ENCODE data around the gene EYS. TPM values are rescaled to one million over a fixed set of nuclear protein-coding genes. Genes with fewer than 3 reads are reported as not detected.

EYS gene
- total and polyA plus RNA-seq, 3 experiments from 2014 or later, result not detected

GRCh38 chr6:64703922-64704321 lies 1003.1 kb downstream of the EYS start:
- Mint-ChIP-seq H3K4me1 (no peaks in the 10 kb centered on the region), H3K27me3 (no peaks in the 10 kb centered on the region), H3K9me3 (peaks cover 8 to 39% (median 12%) of the 10 kb centered on the region in 5 donors), H3K27ac (no peak overlapping the region), H3K36me3 (no peaks in the 10 kb centered on the region), H3K4me3 (no peak overlapping the region)
- ChIA-PET CTCF (no interaction called here), POLR2A (no interaction called here)
- H3K36me3 ChIP-seq (ENCODE audit: insufficient read depth, low read length), result no peaks in the 10 kb centered on the region
- no peak overlapping the region for H3K4me3 ChIP-seq (ENCODE audit: low read length)
- no peaks in the 10 kb centered on the region for H3K4me1 ChIP-seq (ENCODE audit: insufficient read depth, low read length)
- no peaks in the 10 kb centered on the region for H3K9me3 ChIP-seq (ENCODE audit: low read length)
- H3K27me3 ChIP-seq (ENCODE audit: insufficient read depth, low read length, poor library complexity, severe bottlenecking), result no peaks in the 10 kb centered on the region
- no peak for DNase-seq
- H3K27ac ChIP-seq (ENCODE audit: low read depth, low read length), result no peak overlapping the region

DNA sequence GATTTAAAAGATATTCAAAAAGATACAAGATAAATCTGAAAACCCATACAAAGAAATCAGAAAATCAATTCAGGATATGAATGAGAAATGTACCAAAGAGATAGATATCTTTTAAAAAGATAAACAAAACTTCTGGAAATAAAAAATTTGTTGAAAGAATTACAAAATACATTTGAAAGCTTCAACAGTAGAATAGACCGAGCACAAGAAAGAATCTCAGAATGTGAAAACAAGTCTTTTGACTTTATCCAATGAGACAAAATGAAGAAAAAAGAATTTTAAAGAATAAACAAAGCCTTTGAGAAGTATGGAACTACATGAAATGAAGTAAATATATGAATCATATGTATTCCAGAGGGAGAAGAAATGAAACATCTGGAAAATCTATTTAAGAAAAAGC lies 1011.0 kb downstream of the EYS start:
- CTCF ChIA-PET, result no interaction called here
- Histone ChIP-seq H3K27ac (ENCODE audit: low read depth, low read length) (no peak overlapping the region), H3K4me3 (ENCODE audit: low read length) (no peak overlapping the region), H3K36me3 (ENCODE audit: insufficient read depth, low read length) (no peaks in the 10 kb centered on the region), H3K27me3 (ENCODE audit: insufficient read depth, low read length, poor library complexity, severe bottlenecking) (no peaks in the 10 kb centered on the region), H3K4me1 (ENCODE audit: insufficient read depth, low read length) (no peaks in the 10 kb centered on the region), H3K9me3 (ENCODE audit: low read length) (no peaks in the 10 kb centered on the region)
- DNase-seq, result no peak
- Mint-ChIP-seq H3K4me3 (no peak overlapping the region), H3K27me3 (no peaks in the 10 kb centered on the region), H3K4me1 (no peaks in the 10 kb centered on the region), H3K27ac (no peak overlapping the region), H3K36me3 (no peaks in the 10 kb centered on the region), H3K9me3 (peaks cover 17 to 44% (median 19%) of the 10 kb centered on the region in 5 donors)
- POLR2A ChIA-PET, result no interaction called here

DNA sequence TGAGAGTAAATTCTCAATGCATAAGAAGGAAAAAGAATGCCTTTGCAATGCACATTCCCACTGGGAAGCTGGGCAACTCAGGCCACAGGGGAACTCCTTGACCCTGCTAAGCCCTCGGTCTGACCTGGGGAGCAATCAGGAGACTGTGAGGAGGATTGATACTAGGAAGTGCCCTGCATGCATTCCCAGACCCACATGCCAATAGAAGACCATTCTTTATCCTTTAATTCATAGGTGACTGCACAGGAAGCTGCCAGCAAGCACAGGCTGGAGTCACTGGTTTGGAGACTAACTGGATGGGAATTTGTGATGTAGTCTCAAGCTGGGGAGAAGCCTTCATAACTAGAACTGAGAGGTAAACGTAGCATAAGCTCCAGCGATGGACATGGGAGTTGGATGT lies 1012.7 kb downstream of the EYS start:
- Histone ChIP-seq H3K9me3 (ENCODE audit: low read length) (no peaks in the 10 kb centered on the region), H3K4me3 (ENCODE audit: low read length) (no peak overlapping the region), H3K4me1 (ENCODE audit: insufficient read depth, low read length) (no peaks in the 10 kb centered on the region), H3K27me3 (ENCODE audit: insufficient read depth, low read length, poor library complexity, severe bottlenecking) (no peaks in the 10 kb centered on the region), H3K36me3 (ENCODE audit: insufficient read depth, low read length) (no peaks in the 10 kb centered on the region), H3K27ac (ENCODE audit: low read depth, low read length) (no peak overlapping the region)
- no peaks in the 10 kb centered on the region for H3K4me1 Mint-ChIP-seq
- POLR2A ChIA-PET, result no interaction called here
- no peaks in the 10 kb centered on the region for H3K36me3 Mint-ChIP-seq
- no peak overlapping the region for H3K27ac Mint-ChIP-seq
- H3K9me3 Mint-ChIP-seq, result peaks cover 17 to 36% (median 20%) of the 10 kb centered on the region in 5 donors
- DNase-seq, result no peak
- CTCF ChIA-PET, result no interaction called here
- no peaks in the 10 kb centered on the region for H3K27me3 Mint-ChIP-seq
- H3K4me3 Mint-ChIP-seq, result no peak overlapping the region

DNA sequence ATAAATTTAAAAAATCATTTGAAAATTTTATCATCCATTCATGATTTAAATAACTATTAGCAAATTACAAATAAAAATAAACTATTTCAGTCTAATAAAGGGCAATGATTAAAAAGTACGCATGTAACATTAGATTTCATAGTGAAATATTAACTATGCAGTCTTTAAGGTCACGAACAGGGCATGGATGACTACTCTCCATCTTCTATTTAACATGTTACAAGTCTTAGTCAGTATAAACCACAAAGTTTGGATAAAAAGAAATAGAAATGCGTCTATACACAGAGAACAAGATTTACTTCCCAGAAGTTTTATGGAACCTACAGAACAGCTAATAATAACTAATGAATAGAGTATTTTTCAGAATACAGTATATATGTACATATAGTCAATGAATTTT lies 1016.0 kb downstream of the EYS start:
- no peak overlapping the region for H3K4me3 ChIP-seq (ENCODE audit: low read length)
- no peak overlapping the region for H3K27ac ChIP-seq (ENCODE audit: low read depth, low read length)
- H3K4me1 ChIP-seq (ENCODE audit: insufficient read depth, low read length), result no peaks in the 10 kb centered on the region
- ChIA-PET POLR2A (no interaction called here), CTCF (no interaction called here)
- DNase-seq, result no peak
- no peaks in the 10 kb centered on the region for H3K27me3 ChIP-seq (ENCODE audit: insufficient read depth, low read length, poor library complexity, severe bottlenecking)
- H3K36me3 ChIP-seq (ENCODE audit: insufficient read depth, low read length), result no peaks in the 10 kb centered on the region
- Mint-ChIP-seq H3K36me3 (no peaks in the 10 kb centered on the region), H3K9me3 (peaks cover 10 to 30% (median 14%) of the 10 kb centered on the region in 5 donors), H3K27ac (no peak overlapping the region), H3K27me3 (no peaks in the 10 kb centered on the region), H3K4me3 (no peak overlapping the region), H3K4me1 (no peaks in the 10 kb centered on the region)
- H3K9me3 ChIP-seq (ENCODE audit: low read length), result no peaks in the 10 kb centered on the region

DNA sequence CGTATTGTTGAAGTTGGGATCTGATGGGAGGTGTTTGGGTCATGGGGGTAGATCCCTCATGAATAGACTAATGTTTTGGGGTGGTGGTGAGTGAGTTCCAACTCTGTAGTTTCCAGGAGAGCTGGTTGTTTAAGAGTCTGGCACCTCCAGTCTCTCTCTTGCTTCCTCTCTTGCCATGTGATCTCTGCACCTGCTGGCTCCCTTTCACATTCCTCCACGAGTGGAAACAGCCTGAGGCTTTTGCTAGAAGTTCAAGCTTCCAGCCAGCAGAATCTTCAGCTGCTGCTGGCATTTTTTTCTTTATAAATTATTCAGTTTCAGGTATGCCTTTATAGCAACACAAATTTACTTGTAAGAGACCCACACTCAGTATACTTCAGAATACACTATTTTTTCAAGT lies 1021.6 kb downstream of the EYS start:
- no peak for DNase-seq
- Histone ChIP-seq H3K27me3 (ENCODE audit: insufficient read depth, low read length, poor library complexity, severe bottlenecking) (no peaks in the 10 kb centered on the region), H3K9me3 (ENCODE audit: low read length) (no peaks in the 10 kb centered on the region), H3K4me3 (ENCODE audit: low read length) (no peak overlapping the region), H3K27ac (ENCODE audit: low read depth, low read length) (no peak overlapping the region), H3K4me1 (ENCODE audit: insufficient read depth, low read length) (no peaks in the 10 kb centered on the region), H3K36me3 (ENCODE audit: insufficient read depth, low read length) (no peaks in the 10 kb centered on the region)
- H3K36me3 Mint-ChIP-seq, result no peaks in the 10 kb centered on the region
- ChIA-PET CTCF (no interaction called here), POLR2A (no interaction called here)
- H3K4me1 Mint-ChIP-seq, result no peaks in the 10 kb centered on the region
- no peaks in the 10 kb centered on the region for H3K27me3 Mint-ChIP-seq
- no peak overlapping the region for H3K4me3 Mint-ChIP-seq
- H3K9me3 Mint-ChIP-seq, result peaks cover 4 to 27% (median 20%) of the 10 kb centered on the region in 5 donors
- H3K27ac Mint-ChIP-seq, result no peak overlapping the region

DNA sequence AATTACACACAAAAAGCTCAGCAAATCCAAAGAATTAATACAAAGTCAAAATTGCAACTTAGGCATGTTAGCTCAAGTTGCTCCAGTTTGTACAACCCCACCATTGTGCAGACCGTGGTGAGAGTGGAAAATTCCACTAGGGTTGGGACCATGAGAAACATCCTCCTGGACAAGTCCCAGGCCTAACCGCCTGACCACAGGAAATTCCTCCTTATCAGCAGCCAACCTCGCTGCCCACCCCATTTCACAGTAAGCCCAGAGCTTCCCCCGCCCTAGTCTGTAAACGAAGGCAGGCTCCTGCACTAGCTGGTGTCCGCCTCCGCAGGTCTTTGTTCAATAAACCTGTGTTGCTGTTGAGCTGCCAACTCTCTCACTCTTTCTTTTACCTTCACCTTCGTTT lies 1023.3 kb downstream of the EYS start:
- no peaks in the 10 kb centered on the region for H3K9me3 ChIP-seq (ENCODE audit: low read length)
- DNase-seq, result no peak
- H3K27ac Mint-ChIP-seq, result no peak overlapping the region
- no peaks in the 10 kb centered on the region for H3K27me3 Mint-ChIP-seq
- H3K36me3 ChIP-seq (ENCODE audit: insufficient read depth, low read length), result no peaks in the 10 kb centered on the region
- ChIA-PET POLR2A (no interaction called here), CTCF (no interaction called here)
- no peaks in the 10 kb centered on the region for H3K36me3 Mint-ChIP-seq
- H3K27me3 ChIP-seq (ENCODE audit: insufficient read depth, low read length, poor library complexity, severe bottlenecking), result no peaks in the 10 kb centered on the region
- H3K9me3 Mint-ChIP-seq, result peaks cover 4 to 27% (median 15%) of the 10 kb centered on the region in 5 donors
- H3K4me3 ChIP-seq (ENCODE audit: low read length), result no peak overlapping the region
- H3K27ac ChIP-seq (ENCODE audit: low read depth, low read length), result no peak overlapping the region
- no peaks in the 10 kb centered on the region for H3K4me1 ChIP-seq (ENCODE audit: insufficient read depth, low read length)
- H3K4me3 Mint-ChIP-seq, result no peak overlapping the region
- no peaks in the 10 kb centered on the region for H3K4me1 Mint-ChIP-seq

DNA sequence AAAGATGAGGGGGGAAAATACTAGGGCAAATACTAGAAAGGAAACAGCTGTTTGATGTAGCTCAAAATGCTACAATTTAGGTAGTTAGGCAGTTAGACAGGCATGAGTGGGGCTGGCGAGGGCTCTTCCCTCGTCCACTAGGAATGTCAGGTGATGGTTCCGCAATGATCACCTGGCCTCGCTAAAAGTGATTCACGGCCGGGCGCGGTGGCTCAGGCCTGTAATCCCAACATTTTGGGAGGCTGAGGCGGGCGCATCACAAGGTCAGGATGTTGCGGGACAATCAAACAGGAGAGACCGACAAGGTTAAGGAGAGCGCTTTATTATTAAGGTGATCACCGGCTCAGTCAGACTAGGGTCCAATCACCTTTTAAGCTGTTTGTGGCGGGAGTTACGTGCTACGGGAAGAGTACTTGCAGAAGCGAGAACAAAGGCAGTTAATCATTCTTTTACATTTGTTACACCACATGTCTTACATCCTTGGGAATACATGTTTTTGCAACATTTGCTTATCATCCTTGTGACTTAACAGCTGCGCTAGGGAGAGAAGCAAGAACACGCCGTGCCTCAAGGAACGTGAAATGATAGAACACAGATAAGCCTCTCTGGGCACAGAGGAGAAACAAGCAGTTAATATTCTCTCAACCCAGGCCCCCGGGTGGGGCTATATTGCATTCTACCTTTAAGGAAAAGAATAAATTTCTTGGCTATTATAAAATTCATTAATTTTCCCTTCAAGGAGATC lies 1025.4 kb downstream of the EYS start:
- no peak for DNase-seq
- Mint-ChIP-seq H3K27ac (no peak overlapping the region), H3K36me3 (no peaks in the 10 kb centered on the region), H3K9me3 (peaks cover 6 to 35% (median 9%) of the 10 kb centered on the region in 5 donors), H3K4me1 (no peaks in the 10 kb centered on the region), H3K27me3 (no peaks in the 10 kb centered on the region), H3K4me3 (no peak overlapping the region)
- Histone ChIP-seq H3K36me3 (ENCODE audit: insufficient read depth, low read length) (no peaks in the 10 kb centered on the region), H3K4me3 (ENCODE audit: low read length) (no peak overlapping the region), H3K9me3 (ENCODE audit: low read length) (no peaks in the 10 kb centered on the region), H3K27me3 (ENCODE audit: insufficient read depth, low read length, poor library complexity, severe bottlenecking) (no peaks in the 10 kb centered on the region), H3K27ac (ENCODE audit: low read depth, low read length) (no peak overlapping the region), H3K4me1 (ENCODE audit: insufficient read depth, low read length) (no peaks in the 10 kb centered on the region)
- POLR2A ChIA-PET, result no interaction called here
- CTCF ChIA-PET, result no interaction called here

DNA sequence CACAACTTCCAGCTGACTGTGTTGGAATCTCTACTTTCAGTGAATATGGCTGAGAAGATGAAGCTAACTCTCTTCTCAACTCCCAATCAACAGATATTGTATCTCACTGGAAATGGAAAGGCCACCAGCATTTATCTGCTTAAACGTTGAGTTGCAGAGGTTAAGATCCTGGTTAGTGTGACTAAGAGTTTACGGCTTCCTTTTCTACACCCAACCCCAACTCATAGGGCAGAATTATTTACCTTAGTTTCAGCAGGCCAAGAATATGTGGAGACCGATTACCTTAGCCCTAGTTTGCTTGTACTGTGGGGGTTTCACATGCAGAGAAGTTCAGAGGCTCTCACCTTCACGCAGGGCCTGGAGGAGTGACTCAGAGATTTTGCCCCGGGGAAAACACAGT lies 1026.6 kb downstream of the EYS start:
- no peaks in the 10 kb centered on the region for H3K36me3 ChIP-seq (ENCODE audit: insufficient read depth, low read length)
- CTCF ChIA-PET, result no interaction called here
- H3K27ac Mint-ChIP-seq, result no peak overlapping the region
- no peaks in the 10 kb centered on the region for H3K27me3 ChIP-seq (ENCODE audit: insufficient read depth, low read length, poor library complexity, severe bottlenecking)
- H3K4me1 ChIP-seq (ENCODE audit: insufficient read depth, low read length), result no peaks in the 10 kb centered on the region
- no peaks in the 10 kb centered on the region for H3K36me3 Mint-ChIP-seq
- DNase-seq, result no peak
- no peaks in the 10 kb centered on the region for H3K27me3 Mint-ChIP-seq
- H3K4me1 Mint-ChIP-seq, result no peaks in the 10 kb centered on the region
- H3K4me3 Mint-ChIP-seq, result no peak overlapping the region
- H3K27ac ChIP-seq (ENCODE audit: low read depth, low read length), result no peak overlapping the region
- no peaks in the 10 kb centered on the region for H3K9me3 ChIP-seq (ENCODE audit: low read length)
- H3K4me3 ChIP-seq (ENCODE audit: low read length), result no peak overlapping the region
- POLR2A ChIA-PET, result no interaction called here
- peaks cover 6 to 35% (median 11%) of the 10 kb centered on the region in 5 donors for H3K9me3 Mint-ChIP-seq

- CTCF ChIA-PET, result no interaction called here
- H3K4me3 Mint-ChIP-seq, result no peak overlapping the region
- POLR2A ChIA-PET, result no interaction called here
These were observed 1027.6 kb downstream of the EYS start for GRCh38 chr6:64679416-64679815.

More at GRCh38 chr6:64679416-64679815, 1027.6 kb downstream of the EYS start:
- H3K9me3 ChIP-seq (ENCODE audit: low read length), result no peaks in the 10 kb centered on the region
- H3K36me3 ChIP-seq (ENCODE audit: insufficient read depth, low read length), result no peaks in the 10 kb centered on the region
- no peaks in the 10 kb centered on the region for H3K4me1 Mint-ChIP-seq
- no peak overlapping the region for H3K27ac Mint-ChIP-seq
- H3K27me3 ChIP-seq (ENCODE audit: insufficient read depth, low read length, poor library complexity, severe bottlenecking), result no peaks in the 10 kb centered on the region
- H3K27ac ChIP-seq (ENCODE audit: low read depth, low read length), result no peak overlapping the region
- DNase-seq, result no peak
- peaks cover 6 to 30% (median 11%) of the 10 kb centered on the region in 5 donors for H3K9me3 Mint-ChIP-seq
- H3K27me3 Mint-ChIP-seq, result no peaks in the 10 kb centered on the region
- no peaks in the 10 kb centered on the region for H3K36me3 Mint-ChIP-seq
- no peak overlapping the region for H3K4me3 ChIP-seq (ENCODE audit: low read length)
- no peaks in the 10 kb centered on the region for H3K4me1 ChIP-seq (ENCODE audit: insufficient read depth, low read length)

All from CD8-positive, alpha-beta memory T cell (primary cell).